Measurements from ENCODE around the gene ARHGEF7. TPM values are rescaled to one million over a fixed set of nuclear protein-coding genes. Genes with fewer than 3 reads are reported as not detected.

ARHGEF7 gene
- total RNA-seq, 1 donor from 2014 or later, result 63.7 TPM

DNA sequence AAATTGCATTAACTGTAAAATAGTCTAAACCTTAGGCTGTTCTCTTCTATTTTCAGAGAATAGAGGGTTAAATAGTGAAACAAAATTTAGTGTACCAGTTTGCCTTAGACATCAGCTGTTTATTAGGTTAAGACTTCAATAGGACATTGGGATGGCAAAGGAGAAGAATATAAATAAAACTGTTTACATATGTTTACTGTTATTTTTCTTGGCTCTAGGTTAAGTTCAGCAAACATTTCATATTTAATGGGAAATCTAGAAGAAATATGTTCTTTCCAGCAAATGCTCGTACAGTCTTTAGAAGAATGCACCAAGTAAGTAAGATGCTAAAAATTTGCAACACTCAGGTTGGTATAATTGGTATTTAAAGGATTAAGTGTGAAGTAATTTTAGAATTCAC is 128.9 kb downstream of the ARHGEF7 start:
- Histone ChIP-seq H3K4me3 (no peak overlapping the region), H3K27me3 (ENCODE audit: low read depth) (no peaks in the 10 kb centered on the region), H3K4me1 (peaks cover 3% of the 10 kb centered on the region), H3K36me3 (peaks cover 79% of the 10 kb centered on the region), H3K27ac (no peak overlapping the region), H3K9me3 (no peaks in the 10 kb centered on the region)
- TF ChIP-seq, protein P1, sequence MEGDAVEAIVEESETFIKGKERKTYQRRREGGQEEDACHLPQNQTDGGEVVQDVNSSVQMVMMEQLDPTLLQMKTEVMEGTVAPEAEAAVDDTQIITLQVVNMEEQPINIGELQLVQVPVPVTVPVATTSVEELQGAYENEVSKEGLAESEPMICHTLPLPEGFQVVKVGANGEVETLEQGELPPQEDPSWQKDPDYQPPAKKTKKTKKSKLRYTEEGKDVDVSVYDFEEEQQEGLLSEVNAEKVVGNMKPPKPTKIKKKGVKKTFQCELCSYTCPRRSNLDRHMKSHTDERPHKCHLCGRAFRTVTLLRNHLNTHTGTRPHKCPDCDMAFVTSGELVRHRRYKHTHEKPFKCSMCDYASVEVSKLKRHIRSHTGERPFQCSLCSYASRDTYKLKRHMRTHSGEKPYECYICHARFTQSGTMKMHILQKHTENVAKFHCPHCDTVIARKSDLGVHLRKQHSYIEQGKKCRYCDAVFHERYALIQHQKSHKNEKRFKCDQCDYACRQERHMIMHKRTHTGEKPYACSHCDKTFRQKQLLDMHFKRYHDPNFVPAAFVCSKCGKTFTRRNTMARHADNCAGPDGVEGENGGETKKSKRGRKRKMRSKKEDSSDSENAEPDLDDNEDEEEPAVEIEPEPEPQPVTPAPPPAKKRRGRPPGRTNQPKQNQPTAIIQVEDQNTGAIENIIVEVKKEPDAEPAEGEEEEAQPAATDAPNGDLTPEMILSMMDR (IDR thresholded peaks at IDR 0.05), result no peak
- DNase-seq (no peak), ATAC-seq (no peak)
- intact Hi-C loops (cut with DNase I), result no loop called here

DNA sequence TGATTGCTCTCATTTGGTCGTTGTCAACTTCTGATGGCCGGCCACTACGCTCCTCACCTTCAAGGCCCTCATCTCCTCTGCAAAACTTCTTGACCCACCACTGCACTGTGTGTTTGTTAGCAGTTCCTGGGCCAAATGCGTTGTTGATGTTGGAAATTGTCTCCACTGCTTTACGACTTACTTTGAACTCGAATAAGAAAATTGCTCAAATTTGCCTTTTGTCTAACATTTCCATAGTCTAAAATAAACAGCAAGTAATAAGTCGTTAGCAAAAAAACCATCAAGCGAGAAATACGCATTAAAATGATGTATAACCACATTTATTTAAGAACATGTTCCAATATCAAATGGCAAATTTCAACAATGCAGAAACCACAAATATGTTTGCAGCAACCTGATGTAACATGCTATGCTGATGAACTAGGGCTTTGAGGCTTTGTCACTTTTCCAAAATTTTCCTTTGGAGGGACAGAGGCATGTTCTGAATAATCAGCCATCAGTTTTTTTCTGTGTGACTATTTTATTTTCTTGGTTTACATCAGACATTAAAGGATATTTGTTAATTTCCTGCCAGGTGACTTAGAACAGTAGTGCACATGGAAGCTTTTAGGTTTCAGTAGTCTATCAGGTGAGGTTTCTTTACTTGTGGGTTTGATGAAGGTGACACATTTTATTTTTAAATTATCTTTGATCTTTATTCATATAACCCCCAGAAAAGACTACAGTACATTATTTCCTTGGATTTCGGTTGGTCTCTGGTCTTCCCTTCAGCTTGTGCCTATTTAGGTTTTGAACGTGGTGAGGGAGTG is 130.7 kb downstream of the ARHGEF7 start:
- no peak for ATAC-seq
- Histone ChIP-seq H3K27me3 (ENCODE audit: low read depth) (no peaks in the 10 kb centered on the region), H3K36me3 (peaks cover 82% of the 10 kb centered on the region), H3K9me3 (no peaks in the 10 kb centered on the region), H3K4me1 (peaks cover 3% of the 10 kb centered on the region), H3K4me3 (no peak overlapping the region), H3K27ac (no peak overlapping the region)
- TF ChIP-seq, protein P1 (IDR thresholded peaks at IDR 0.05), result no peak
- intact Hi-C loops (cut with DNase I), result no loop called here
- no peak for DNase-seq

DNA sequence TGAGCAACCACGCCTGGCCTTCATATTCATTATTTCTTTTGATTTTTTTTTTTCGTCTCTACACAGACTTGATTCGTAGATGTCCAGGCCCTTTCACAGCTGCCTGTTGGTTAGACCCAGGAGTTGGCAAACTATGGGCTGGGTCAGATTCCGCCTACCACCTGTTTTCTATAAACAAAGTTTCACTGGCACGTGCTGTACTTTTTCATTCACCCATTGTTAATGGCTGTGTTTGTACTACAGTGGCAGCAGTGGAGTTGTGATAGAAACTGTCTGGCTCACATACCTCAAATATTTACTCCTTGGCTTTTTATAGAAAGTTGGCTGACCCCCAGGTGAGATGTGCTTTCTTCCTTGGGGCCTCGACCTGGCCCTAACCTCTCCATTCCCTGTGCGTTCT is 132.4 kb downstream of the ARHGEF7 start:
- peak; percentile 55 to 73 for ATAC-seq
- peaks cover 3% of the 10 kb centered on the region for H3K4me1 ChIP-seq
- H3K27me3 ChIP-seq (ENCODE audit: low read depth), result no peaks in the 10 kb centered on the region
- intact Hi-C loops (cut with DNase I), result no loop called here
- TF ChIP-seq, protein P1 (IDR thresholded peaks at IDR 0.05), result no peak
- H3K36me3 ChIP-seq, result peaks cover 80% of the 10 kb centered on the region
- peak overlapping the region; percentile 34 for H3K27ac ChIP-seq
- H3K9me3 ChIP-seq, result no peaks in the 10 kb centered on the region
- DNase-seq, result no peak
- H3K4me3 ChIP-seq, result no peak overlapping the region

DNA sequence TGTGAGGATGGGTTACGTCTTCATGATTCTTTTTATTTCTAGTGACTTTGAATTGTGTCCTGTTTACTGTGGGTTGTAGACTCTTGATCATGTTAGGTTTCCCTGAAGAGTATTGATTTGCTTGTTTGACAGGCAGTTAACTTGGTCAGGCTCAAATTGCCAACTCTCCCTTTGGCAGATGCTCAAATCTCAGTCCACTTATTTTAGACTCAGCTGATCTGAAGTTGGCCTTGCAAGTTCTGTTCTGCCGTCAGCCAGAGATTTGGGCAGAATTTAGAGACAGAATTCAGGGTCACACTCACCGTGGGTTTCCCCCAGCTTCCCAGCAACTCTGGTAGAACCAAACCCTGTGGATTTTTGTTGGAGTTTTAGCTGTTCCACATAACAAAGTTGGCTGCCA is 133.7 kb downstream of the ARHGEF7 start:
- Histone ChIP-seq H3K36me3 (peaks cover 75% of the 10 kb centered on the region), H3K4me3 (no peak overlapping the region), H3K9me3 (no peaks in the 10 kb centered on the region), H3K27ac (no peak overlapping the region), H3K4me1 (peaks cover 3% of the 10 kb centered on the region), H3K27me3 (ENCODE audit: low read depth) (no peaks in the 10 kb centered on the region)
- intact Hi-C loops (cut with DNase I), result no loop called here
- TF ChIP-seq, protein P1 (IDR thresholded peaks at IDR 0.05), result no peak
- no peak for DNase-seq
- no peak for ATAC-seq

DNA sequence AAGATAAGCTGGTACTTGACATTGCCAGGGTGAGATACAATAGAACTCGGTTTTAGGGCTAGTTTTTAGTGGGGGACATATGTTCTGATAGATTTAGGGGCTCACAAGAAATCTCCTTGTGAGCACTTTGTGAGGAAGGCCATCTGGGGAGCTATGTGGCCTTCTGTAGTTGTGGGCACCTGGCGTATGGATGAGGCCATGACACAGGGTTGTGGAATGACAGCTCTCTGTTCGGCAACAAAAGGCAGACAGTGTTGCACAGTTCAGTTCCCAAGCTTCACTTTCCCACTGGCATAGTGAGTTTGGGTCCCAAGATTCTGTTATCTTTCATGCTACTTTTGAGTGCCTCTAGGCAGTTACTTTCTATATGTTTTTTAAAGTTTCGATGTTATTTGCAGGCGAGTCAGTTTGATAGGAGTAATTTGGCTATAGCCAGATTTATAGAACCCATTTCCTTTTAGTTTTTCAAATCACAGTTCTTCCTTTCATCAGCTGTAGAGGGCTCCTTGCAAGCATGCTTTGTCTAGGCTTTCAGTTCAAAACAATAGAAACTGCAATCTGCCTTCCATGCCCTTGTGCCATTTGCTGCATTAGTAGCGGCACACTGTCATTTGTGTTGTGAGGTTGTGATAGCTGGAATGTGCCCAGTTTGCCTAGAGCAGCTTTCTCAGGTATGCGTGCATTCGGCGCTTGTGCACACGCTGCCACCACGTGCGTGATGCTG is 134.7 kb downstream of the ARHGEF7 start:
- no peak overlapping the region for H3K4me3 ChIP-seq
- peaks cover 69% of the 10 kb centered on the region for H3K36me3 ChIP-seq
- H3K27me3 ChIP-seq (ENCODE audit: low read depth), result no peaks in the 10 kb centered on the region
- intact Hi-C loops (cut with DNase I), result no loop called here
- H3K27ac ChIP-seq, result no peak overlapping the region
- H3K4me1 ChIP-seq, result peaks cover 3% of the 10 kb centered on the region
- ATAC-seq (no peak), DNase-seq (no peak)
- TF ChIP-seq, protein P1 (IDR thresholded peaks at IDR 0.05), result no peak
- H3K9me3 ChIP-seq, result no peaks in the 10 kb centered on the region

All from lower lobe of right lung (tissue), 2 donors.